ENCODE measurements around the gene MED12L. TPM values are rescaled to one million over a fixed set of nuclear protein-coding genes. Genes with fewer than 3 reads are reported as not detected.

MED12L gene
- total RNA-seq, 6 experiments from 2014 or later: 0.05 to 0.64 (median 0.13) TPM; not detected in 1

- TF ChIP-seq CTCF (IDR thresholded peaks at IDR 0.05): no peak
- Mint-ChIP-seq H3K27me3 (ENCODE audit: insufficient read depth) (no peaks in the 10 kb centered on the region), H3K36me3 (ENCODE audit: low read depth) (no peaks in the 10 kb centered on the region), H3K27ac (no peak within 1 kb of the TSS), H3K4me1 (ENCODE audit: low read depth) (peaks cover 7% of the 10 kb centered on the region), H3K4me3 (no peak within 1 kb of the TSS), H3K9me3 (no peaks in the 10 kb centered on the region)
- no peak for DNase-seq
These were observed 117.6 kb downstream of the MED12L start, which contains the start of gene GPR171 for GRCh38 chr3:151203051-151203420. GPR171 (minus strand) TSS chr3:151203216; CDS start chr3:151199386, 3,830 bp downstream.

DNA sequence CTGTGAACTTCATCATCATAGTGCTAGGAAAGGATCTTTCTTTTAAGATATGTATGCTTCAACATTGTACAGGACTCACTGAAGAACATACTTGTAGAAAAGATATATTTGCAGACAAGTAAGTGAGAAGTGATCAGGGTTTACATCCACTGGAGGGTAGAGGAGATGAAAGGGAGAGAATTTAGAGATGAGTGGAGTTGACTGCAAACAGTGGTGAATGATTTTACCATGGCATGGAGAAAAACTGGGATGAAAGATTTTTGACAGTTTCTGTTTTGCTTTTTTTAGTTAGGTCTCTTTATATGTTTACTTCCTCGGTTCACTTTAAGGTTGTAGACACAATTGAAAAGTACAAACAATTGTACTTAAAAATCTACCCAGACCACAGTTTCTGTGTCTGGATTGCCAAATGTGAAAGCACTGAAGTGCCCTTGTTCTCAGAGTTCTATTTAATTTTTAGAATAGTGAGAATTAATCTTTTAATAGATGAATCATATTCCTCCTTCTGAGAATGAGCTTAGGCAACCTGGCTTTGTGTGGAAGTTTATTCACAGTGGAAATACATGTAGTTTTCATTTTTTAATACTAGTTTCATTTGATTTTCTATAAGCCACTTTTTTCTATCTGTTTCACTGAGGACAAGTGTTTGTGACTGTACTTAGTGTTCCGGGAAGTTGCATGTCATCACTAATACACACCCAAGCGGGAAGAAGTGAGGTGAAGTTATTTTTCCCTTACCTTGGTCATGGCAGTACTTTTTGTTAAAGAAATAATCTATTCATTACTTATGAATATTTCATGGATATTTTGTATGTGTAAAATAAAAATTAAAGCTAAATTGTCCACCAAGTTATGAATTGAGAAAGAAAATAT, 119.3 kb downstream of the MED12L start:
- no peak overlapping the region for H3K4me3 Mint-ChIP-seq
- no peaks in the 10 kb centered on the region for H3K36me3 Mint-ChIP-seq (ENCODE audit: low read depth)
- peaks cover 4% of the 10 kb centered on the region; the same call in 1 of the 2 replicates for H3K4me1 Mint-ChIP-seq (ENCODE audit: low read depth)
- no peaks in the 10 kb centered on the region for H3K27me3 Mint-ChIP-seq (ENCODE audit: insufficient read depth)
- H3K9me3 Mint-ChIP-seq: no peaks in the 10 kb centered on the region
- TF ChIP-seq CTCF (IDR thresholded peaks at IDR 0.05): no peak
- no peak for DNase-seq
- H3K27ac Mint-ChIP-seq: no peak overlapping the region

- H3K4me3 Mint-ChIP-seq: no peak overlapping the region
- DNase-seq: no peak
- no peak for TF ChIP-seq CTCF (IDR thresholded peaks at IDR 0.05)
- no peaks in the 10 kb centered on the region for H3K36me3 Mint-ChIP-seq (ENCODE audit: low read depth)
- H3K4me1 Mint-ChIP-seq (ENCODE audit: low read depth): peaks cover 9% of the 10 kb centered on the region
- H3K9me3 Mint-ChIP-seq: no peaks in the 10 kb centered on the region
- no peaks in the 10 kb centered on the region for H3K27me3 Mint-ChIP-seq (ENCODE audit: insufficient read depth)
- H3K27ac Mint-ChIP-seq: no peak overlapping the region
These were observed 120.0 kb downstream of the MED12L start for GRCh38 chr3:151205482-151205881.

GRCh38 chr3:151206201-151206600, 120.7 kb downstream of the MED12L start:
- no peaks in the 10 kb centered on the region for H3K36me3 Mint-ChIP-seq (ENCODE audit: low read depth)
- H3K4me3 Mint-ChIP-seq: no peak overlapping the region
- peaks cover 17% of the 10 kb centered on the region for H3K4me1 Mint-ChIP-seq (ENCODE audit: low read depth)
- H3K27me3 Mint-ChIP-seq (ENCODE audit: insufficient read depth): no peaks in the 10 kb centered on the region
- no peaks in the 10 kb centered on the region for H3K9me3 Mint-ChIP-seq
- DNase-seq: no peak
- no peak for TF ChIP-seq CTCF (IDR thresholded peaks at IDR 0.05)
- no peak overlapping the region for H3K27ac Mint-ChIP-seq

- Mint-ChIP-seq H3K4me3 (no peak overlapping the region), H3K9me3 (no peaks in the 10 kb centered on the region), H3K27me3 (ENCODE audit: insufficient read depth) (no peaks in the 10 kb centered on the region), H3K27ac (no peak overlapping the region), H3K4me1 (ENCODE audit: low read depth) (peaks cover 17% of the 10 kb centered on the region), H3K36me3 (ENCODE audit: low read depth) (no peaks in the 10 kb centered on the region)
- no peak for TF ChIP-seq CTCF (IDR thresholded peaks at IDR 0.05)
- no peak for DNase-seq
These were observed 124.2 kb downstream of the MED12L start for GRCh38 chr3:151209654-151210053.
